Measurements from ENCODE around the gene TRMU.
"Not testable (repeated sequence)": the region's sequence is repeated elsewhere in the genome, so short reads cannot be mapped to it uniquely, and the experiment has no call there.

Gene TRMU

DNA sequence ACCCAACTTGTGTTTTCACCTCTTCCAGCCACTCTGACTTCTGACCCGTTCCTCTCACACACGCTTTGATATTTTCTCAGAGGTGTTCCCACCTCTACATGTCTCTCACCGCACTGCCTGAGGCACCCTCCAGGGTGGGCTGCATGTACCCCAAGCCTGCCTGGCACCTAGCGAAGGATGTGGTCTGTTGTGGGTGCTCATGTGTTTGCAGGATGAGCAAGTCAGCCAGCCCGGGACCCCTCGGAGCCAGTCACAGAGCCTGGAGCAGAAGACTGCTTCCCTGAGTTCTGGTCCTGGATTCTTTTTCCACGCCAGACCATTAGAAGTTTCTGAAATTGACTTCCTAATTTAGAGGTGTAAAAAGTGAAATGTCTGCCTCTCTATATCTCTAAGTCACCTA, 35.0 kb upstream of the TRMU start:
- no peak for DNase-seq

DNA sequence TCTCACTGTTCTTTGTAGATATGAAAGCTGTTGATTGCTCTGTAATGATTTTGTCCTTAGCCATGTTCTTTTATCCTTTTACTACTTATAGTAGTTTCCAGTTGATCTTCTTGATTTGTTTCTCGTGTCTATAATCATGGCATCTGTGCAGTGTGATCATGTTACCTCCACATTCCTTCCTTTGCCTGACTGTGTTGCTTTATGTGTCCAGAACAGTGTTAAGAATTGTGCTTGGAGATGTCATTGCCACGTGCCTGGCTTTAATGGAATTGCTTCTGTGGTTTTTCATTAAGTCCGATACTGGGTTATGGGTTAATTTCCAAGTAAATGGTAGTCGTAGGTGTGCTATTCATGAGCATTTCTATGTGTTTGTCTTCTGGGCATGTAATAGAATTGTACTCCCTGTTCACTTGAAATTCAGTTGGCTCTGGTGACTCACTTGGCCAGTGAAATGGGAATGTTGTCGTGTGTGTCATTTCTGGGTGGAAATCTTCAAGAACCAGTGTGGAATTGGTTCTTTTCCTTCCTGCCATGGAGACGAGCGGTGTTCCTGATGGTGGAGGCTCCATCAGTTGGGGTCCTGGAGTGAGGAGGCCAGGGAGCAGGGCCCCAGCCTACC, 32.1 kb upstream of the TRMU start:
- no peak for DNase-seq

GRCh38 chr22:46308283-46308988, 27.1 kb upstream of the TRMU start:
- no peak for DNase-seq

DNA sequence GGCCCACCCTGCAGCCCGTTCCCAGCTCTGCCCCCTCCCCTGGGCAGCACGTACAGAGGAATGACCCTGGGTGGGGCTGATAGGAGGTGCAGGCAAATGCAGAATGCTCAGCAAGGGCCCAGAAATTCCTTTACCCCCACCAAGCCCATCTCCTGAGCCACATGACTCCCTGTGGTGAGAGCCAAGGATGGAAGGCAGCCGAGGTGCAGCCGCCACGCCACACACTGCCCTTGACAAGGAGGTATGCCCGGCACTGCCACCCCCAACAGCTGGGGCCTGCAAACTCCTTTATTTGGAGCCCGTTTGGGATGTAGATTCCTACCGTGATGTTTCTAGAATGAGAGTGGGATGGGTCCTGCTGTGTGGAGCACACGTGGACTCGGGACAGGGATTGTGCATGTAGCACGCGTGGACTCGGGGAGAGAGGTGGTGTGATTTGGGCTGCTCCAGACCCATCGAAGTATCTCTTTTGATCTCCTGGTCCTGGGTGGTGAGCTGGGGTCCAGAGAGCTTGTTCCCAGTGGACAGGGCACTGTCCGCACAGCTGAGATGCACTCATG, 25.9 kb upstream of the TRMU start:
- DNase-seq, result no peak

- DNase-seq, result no peak
Observed at GRCh38 chr22:46312056-46312455, 23.5 kb upstream of the TRMU start.

- not testable (repeated sequence) for DNase-seq
Observed at GRCh38 chr22:46312848-46313247, 22.7 kb upstream of the TRMU start.

- no peak for DNase-seq
Observed at GRCh38 chr22:46315976-46316375, 19.5 kb upstream of the TRMU start.

DNA sequence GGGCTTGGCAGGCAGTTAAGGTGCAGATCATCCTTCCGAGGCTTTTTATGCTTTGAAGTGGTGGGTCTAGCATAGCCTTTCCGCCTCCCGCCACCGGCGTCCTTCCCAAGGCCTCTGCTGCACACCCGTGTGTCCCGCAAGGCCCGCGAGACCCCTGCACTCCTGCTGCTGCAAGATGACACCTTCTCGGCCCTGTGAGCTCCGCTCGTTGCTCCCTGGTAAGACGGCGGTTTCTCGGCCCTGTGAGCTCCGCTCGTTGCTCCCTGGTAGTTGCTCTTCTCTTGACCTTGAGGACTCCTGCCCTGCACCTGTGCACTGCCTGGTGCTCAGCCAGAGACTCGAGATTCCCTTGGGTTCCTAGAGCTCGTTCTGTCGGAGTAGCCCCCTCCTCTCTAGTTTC, 17.9 kb upstream of the TRMU start:
- DNase-seq, result no peak

- DNase-seq, result no peak
Observed at GRCh38 chr22:46318576-46318975, 16.9 kb upstream of the TRMU start.

GRCh38 chr22:46319319-46319718, 16.2 kb upstream of the TRMU start:
- no peak for DNase-seq

DNA sequence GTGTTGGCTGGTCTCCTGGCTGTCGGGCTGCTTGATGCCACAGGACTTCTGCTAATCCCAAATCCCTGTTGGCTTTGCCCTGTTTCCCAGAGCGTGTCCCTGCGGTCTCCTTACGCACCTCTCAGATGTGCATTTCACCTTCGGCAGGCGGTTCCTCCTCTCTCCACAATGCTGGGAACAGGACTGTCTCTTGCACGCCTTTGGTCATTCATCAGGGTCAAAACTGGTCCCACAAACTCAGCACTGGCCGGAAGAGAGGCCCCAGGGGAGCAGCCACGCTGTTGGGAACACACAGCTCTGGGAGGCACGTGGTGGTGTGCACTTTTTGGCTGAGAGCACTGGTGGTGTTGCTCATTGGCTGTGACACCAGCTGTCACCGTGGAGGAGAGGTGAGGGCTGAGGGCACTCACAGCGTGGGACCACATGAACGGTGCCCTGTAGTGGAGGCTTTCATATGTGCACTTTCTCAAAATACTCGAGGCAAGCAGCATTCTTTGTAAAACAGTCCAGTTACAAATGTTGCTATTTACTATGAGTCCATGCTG, 15.3 kb upstream of the TRMU start:
- no peak for DNase-seq

DNA sequence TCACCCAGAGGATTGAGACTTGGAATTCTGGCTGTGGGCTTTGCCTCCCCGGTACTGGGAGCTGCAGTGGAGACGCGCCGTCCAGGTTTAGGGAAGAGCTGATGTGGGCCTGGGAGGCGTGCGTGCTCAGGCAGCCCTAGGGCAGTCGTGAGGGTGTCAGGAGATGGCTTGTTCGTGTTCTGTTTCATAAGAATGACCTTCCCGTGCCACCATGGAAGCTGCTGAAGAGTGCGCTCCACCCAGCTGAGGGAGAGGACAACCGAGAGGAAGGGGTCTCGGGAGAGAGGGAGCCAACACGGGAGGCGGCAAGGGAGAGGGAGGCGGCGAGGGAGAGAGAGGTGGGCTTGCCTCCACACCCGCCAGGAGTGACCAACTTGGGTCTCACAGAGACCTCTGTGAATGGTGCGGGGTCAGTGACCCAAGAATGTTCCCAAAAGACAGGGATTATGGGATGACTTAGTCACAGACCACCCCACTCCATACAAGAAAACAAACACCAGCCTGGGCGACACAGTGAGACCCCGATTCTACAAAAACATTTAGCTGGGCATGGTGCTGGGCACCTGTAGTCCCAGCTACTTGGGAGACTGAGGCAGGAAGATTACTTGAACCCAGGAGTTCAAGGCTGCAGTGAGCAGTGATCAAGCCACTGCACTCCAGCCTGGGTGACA, 14.7 kb upstream of the TRMU start:
- no peak for DNase-seq

- DNase-seq, result no peak
Observed at GRCh38 chr22:46322711-46323110, 12.8 kb upstream of the TRMU start.

DNA sequence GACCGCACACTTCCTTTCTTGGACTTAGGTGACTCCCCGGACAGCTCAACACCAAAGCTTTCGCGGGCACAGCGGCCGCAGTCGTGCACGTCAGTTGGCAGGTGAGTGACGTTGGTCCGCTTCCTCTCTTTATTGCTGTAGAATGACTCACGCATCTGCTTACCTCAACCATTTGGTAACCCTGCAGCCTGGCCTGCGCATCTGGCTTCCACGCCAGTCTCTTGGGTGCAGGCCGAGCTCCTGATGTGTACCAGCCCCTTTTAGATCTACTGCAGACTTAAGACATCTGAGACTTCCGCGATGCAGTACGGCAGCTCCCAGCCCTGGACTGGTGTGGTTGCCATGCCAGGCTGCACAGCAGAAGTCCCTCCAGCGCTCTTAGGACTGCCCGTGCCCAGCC, 12.4 kb upstream of the TRMU start:
- DNase-seq, result no peak

DNA sequence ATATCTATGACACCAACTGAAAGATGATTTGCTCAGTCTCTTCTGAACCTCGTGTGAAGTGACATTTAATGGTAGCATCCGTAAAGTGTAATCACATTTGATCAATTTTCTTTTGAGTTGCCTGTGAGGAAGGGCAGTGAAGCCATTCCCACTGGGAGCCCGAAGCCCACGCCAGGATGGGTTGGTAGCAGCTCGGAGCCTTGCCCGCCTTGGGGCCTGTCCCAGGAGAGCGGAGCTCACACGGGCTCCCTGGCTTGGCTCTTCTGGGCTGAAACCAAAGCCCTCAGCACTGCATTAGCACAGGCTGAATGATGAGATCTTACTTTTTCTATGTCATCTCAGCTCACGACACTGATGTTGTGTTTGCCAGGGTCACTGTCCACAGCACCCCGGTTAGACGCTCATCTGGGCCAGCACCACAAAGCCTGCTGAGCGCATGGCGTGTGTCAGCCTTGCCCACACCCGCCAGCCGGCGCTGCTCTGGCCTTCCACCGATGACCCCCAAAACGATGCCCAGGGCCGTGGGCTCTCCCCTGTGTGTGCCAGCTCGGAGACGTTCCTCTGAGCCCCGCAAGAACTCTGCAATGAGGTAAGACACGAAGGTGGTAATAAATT, 9.3 kb upstream of the TRMU start:
- DNase-seq, result no peak

- DNase-seq, result no peak
Observed at GRCh38 chr22:46327691-46328465, 7.6 kb upstream of the TRMU start.

- no peak for DNase-seq
Observed at GRCh38 chr22:46328797-46329196, 6.7 kb upstream of the TRMU start.

DNA sequence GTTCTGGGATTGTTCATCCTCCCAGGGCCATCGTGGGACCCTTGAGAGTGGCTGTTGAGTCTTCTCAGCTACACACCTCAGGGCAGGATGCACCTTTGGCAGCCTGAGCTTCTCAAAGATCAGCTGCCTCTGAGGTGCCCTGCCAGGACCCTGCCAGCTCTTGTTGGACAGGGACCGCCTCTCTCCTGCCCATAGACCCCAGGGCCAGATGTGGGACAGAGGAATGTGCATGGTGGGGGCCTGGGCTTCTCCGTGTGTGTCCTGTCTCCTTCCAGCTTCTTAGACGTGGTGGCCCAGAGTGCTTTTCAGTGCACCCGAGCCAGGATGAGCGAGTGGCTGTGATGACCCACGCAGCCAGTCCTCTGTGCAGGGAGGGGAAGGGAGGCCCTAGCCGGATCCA, 5.9 kb upstream of the TRMU start:
- DNase-seq, result no peak

DNA sequence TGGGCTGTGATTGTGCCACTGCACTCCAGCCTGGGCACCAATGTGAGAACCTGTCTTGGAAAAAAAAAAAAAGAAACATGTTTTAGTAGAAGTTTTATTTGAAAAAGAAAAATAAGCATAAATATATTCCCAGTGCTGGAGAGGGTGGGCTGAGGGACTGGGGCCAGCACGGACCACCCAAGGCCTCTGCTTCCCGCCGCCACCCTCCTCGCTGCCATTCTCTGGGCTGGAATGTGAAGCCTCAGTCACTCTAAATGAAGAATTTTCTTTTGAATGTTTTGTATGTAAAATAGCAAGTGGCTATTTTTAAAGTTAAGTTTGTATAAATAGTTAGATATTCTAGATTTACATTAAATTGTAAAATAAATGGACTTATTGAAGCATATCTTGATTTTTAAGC, 5.1 kb upstream of the TRMU start:
- no peak for DNase-seq

DNA sequence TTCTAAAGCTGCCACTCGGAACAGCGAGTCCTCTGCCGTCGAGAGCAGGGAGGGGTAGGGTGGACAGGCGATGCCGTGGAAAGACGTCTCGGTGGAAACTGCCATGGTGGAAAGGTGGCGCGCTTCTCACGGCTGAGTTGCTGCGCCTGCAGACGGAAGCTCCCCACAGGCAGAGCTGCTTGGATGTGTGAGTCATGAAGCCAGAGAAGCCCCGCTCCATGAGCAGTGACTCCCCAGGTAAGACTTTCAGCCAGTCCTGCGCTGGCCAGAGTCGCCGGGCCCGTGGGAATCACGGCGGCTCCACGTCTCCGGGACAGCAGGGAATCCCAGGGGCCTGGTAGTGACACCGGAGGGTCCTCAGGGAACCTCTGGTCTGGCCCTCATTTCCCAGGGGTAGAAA, 4.0 kb upstream of the TRMU start:
- no peak for DNase-seq

DNA sequence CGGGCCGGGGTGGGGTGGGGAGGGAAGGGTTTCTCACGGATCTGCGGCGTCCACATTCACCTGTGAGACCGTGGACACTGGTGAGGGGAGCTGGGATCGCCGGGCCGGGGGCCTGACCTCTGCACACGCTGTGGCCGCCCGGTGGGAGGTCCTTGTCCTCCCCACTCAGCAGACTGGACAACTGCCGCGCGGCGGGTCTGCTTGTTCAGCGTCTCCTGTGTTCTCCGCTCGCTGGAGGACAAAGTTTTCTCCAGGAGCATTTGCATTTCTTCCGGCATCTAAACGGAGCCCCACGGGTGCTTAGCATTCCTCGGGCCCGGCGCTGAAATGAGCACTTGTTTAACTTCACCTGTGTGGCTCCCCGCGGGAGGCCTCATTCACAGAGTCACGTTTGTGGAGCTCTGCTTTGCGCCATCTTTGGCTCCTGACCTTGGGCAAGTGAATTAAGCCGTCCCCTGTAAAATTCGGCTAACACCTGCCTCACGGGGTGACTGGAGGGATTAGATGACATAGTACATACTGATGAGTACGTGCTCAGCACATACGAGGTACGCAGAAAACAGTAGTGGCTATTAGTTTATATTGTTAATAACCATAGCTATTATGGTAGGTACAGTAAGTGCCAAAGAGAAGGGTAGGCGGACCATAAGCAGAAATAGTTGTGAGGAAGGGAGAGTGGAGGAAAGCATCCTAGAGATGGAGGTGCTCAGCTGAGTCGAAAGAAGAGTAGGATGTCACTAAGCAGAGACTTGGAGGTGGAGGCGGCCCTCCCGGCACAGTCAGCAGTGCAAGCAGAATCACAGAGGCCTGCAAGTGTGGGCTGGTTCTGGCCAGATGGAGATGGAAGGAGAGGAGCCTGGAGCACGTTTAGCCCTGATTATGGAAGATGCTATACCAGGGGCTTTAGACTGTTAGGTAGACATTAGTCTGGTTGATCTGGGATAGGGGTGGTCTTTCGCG, 885 bp downstream of the TRMU start:
- peak; percentile 25 for DNase-seq
